WTC11 (cell line): ENCODE measurements around the gene SMO. TPM values are rescaled to one million over a fixed set of nuclear protein-coding genes. Genes with fewer than 3 reads are reported as not detected.

Experiments
- ATAC-seq: fragments of 200-7000 bp; cut with Tn5 transposase; 2 replicates; pipeline ENCODE4 v1.10.0; 2021; ENCODE audit warnings: mild to moderate bottlenecking, moderate library complexity
- CTCF ChIA-PET: fragments of 300-600 bp; sonication (Branson Sonifier 250); formaldehyde crosslinking; loops from one replicate; lab custom pipeline; 2021; ENCODE audit warnings: antibody characterized with exemption; lab: Charles Lee
- POLR2A ChIA-PET: fragments of 350-600 bp; sonication (Branson Sonifier 250); formaldehyde crosslinking; loops from one replicate; lab custom pipeline; 2021; ENCODE audit warnings: antibody characterized with exemption; lab: Charles Lee
- DNase-seq: peaks from one replicate; pipeline ENCODE4 v3.0.0; 2021; ENCODE audit warnings: low spot score
- H3K27ac Mint-ChIP-seq: 2 replicates; pipeline ENCODE4 v1.8.0; 2021; ENCODE audit warnings: mixed read lengths
- H3K27me3 Mint-ChIP-seq: 2 replicates; pipeline ENCODE4 v1.8.0; 2021; ENCODE audit warnings: low read depth, mild to moderate bottlenecking, moderate library complexity, mixed read lengths
- H3K36me3 Mint-ChIP-seq: 2 replicates; pipeline ENCODE4 v1.8.0; 2021; ENCODE audit warnings: mixed read lengths
- H3K4me1 Mint-ChIP-seq: 2 replicates; pipeline ENCODE4 v1.8.0; 2022; ENCODE audit warnings: mixed read lengths
- H3K4me3 Mint-ChIP-seq: 2 replicates; pipeline ENCODE4 v1.8.0; 2021; ENCODE audit warnings: mild to moderate bottlenecking, moderate library complexity, mixed read lengths
- H3K9me3 Mint-ChIP-seq: 2 replicates; pipeline ENCODE4 v1.8.0; 2021; ENCODE audit warnings: mixed read lengths
- AFF4 ChIP-seq: sonication (generic); formaldehyde crosslinking; IDR thresholded peaks from 2 replicates; pipeline ENCODE4 v1.8.1; 2023; ENCODE audit warnings: mild to moderate bottlenecking, missing genetic modification reagents, borderline replicate concordance
- AR ChIP-seq: fragments of 250-450 bp; sonication (Bioruptor Pico); IDR thresholded peaks from 2 replicates; pipeline ENCODE4 v1.9.0; 2021; ENCODE audit warnings: mild to moderate bottlenecking
- ATF3 ChIP-seq: sonication (generic); formaldehyde crosslinking; conservative IDR thresholded peaks from 2 replicates; pipeline ENCODE4 v1.8.1; 2022; ENCODE audit warnings: mild to moderate bottlenecking, missing genetic modification reagents
- CBFB ChIP-seq: sonication (generic); formaldehyde crosslinking; IDR thresholded peaks from 2 replicates; pipeline ENCODE4 v1.8.1; 2022; ENCODE audit warnings: mild to moderate bottlenecking, low read depth, missing genetic modification reagents
- CTCF ChIP-seq: fragments of 200-600 bp; IDR thresholded peaks from 2 replicates; pipeline ENCODE4 v1.8.0; 2022; ENCODE audit warnings: antibody characterized with exemption
- E2F1 ChIP-seq: sonication (generic); formaldehyde crosslinking; IDR thresholded peaks from 2 replicates; pipeline ENCODE4 v1.8.0; 2022; ENCODE audit warnings: mild to moderate bottlenecking, missing genetic modification reagents
- E2F4 ChIP-seq: sonication (generic); formaldehyde crosslinking; IDR thresholded peaks from 2 replicates; pipeline ENCODE4 v1.8.1; 2022; ENCODE audit warnings: low read depth, mild to moderate bottlenecking, moderate library complexity, missing genetic modification reagents, borderline replicate concordance
- ETV6 ChIP-seq: sonication (generic); formaldehyde crosslinking; IDR thresholded peaks from 2 replicates; pipeline ENCODE4 v1.8.1; 2022; ENCODE audit warnings: mild to moderate bottlenecking, missing genetic modification reagents
- GTF2I ChIP-seq: fragments of 250-450 bp; sonication (Bioruptor Pico); conservative IDR thresholded peaks from 2 replicates; pipeline ENCODE4 v1.4.0; 2021; ENCODE audit warnings: mild to moderate bottlenecking
- HMGXB4 ChIP-seq: sonication (generic); formaldehyde crosslinking; IDR thresholded peaks from 2 replicates; pipeline ENCODE4 v1.8.1; 2023; ENCODE audit warnings: mild to moderate bottlenecking, moderate library complexity, missing genetic modification reagents
- MAX ChIP-seq: sonication (generic); formaldehyde crosslinking; IDR thresholded peaks from 2 replicates; pipeline ENCODE4 v1.8.0; 2022; ENCODE audit warnings: mild to moderate bottlenecking, missing genetic modification reagents
- NR1H2 ChIP-seq: sonication (generic); formaldehyde crosslinking; IDR thresholded peaks from 2 replicates; pipeline ENCODE4 v1.9.0; 2021; ENCODE audit warnings: mild to moderate bottlenecking, moderate library complexity, missing genetic modification reagents
- PREB ChIP-seq: sonication (generic); formaldehyde crosslinking; IDR thresholded peaks from 2 replicates; pipeline ENCODE4 v1.8.1; 2022; ENCODE audit warnings: mild to moderate bottlenecking, missing genetic modification reagents, moderate library complexity, borderline replicate concordance
- SMAD4 ChIP-seq: sonication (generic); formaldehyde crosslinking; IDR thresholded peaks from 2 replicates; pipeline ENCODE4 v1.8.0; 2022; ENCODE audit warnings: mild to moderate bottlenecking, missing genetic modification reagents
- TP53 ChIP-seq: sonication (generic); formaldehyde crosslinking; IDR thresholded peaks from 2 replicates; pipeline ENCODE4 v1.8.1; 2023; ENCODE audit warnings: mild to moderate bottlenecking, missing genetic modification reagents
- ZNF396 ChIP-seq: fragments of 250-450 bp; sonication (Bioruptor Pico); IDR thresholded peaks from 2 replicates; pipeline ENCODE4 v1.8.0; 2021; ENCODE audit warnings: mild to moderate bottlenecking, moderate library complexity, borderline replicate concordance
- ZNF423 ChIP-seq: fragments of 250-450 bp; sonication (Bioruptor Pico); IDR thresholded peaks from 2 replicates; pipeline ENCODE4 v2.1.2; 2022; ENCODE audit warnings: mild to moderate bottlenecking, moderate library complexity
- total RNA-seq: library from RNA; stranded (reverse); gene quantifications from 3 replicates; pipeline ENCODE4 v1.2.3, GENCODE V29; 2021

The SMO gene
- total RNA-seq, 1 experiment from 2014 or later = 56.9 TPM

GRCh38 chr7:129161524-129162225 is 26.8 kb upstream of the SMO start:
- CTCF ChIA-PET = interaction anchor here (1.6 to 1.8 kb wide), 3 partner anchors 49 to 70 kb away, joined by 4 to 6 read pairs (median 5); no protein-coding TSS in a partner anchor
- peaks cover 11% of the 10 kb centered on the region for H3K9me3 Mint-ChIP-seq
- DNase-seq (no peak), ATAC-seq (no peak)
- H3K4me3 Mint-ChIP-seq = no peak overlapping the region
- no peaks in the 10 kb centered on the region for H3K4me1 Mint-ChIP-seq
- H3K27me3 Mint-ChIP-seq = no peaks in the 10 kb centered on the region; the same call in 1 of the 2 replicates
- H3K27ac Mint-ChIP-seq = no peak overlapping the region
- POLR2A ChIA-PET = no interaction called here
- peaks cover 10% of the 10 kb centered on the region for H3K36me3 Mint-ChIP-seq
- TF ChIP-seq AR (no peak), CTCF (no peak), ETV6 (no peak), NR1H2 (no peak), E2F4 (CRISPR knock-in tag) (no peak), ZNF423 (CRISPR knock-in tag) (no peak)

GRCh38 chr7:129162732-129163131 is 25.7 kb upstream of the SMO start:
- no peak overlapping the region for H3K4me3 Mint-ChIP-seq
- H3K36me3 Mint-ChIP-seq = peaks cover 17% of the 10 kb centered on the region
- CTCF ChIA-PET = interaction anchor here (0.7 to 1.8 kb wide), 4 partner anchors 28 to 71 kb away, joined by 3 to 36 read pairs (median 4); partner anchors contain the start of gene SMO
- peaks cover 4% of the 10 kb centered on the region for H3K4me1 Mint-ChIP-seq
- H3K27me3 Mint-ChIP-seq = no peaks in the 10 kb centered on the region; the same call in 1 of the 2 replicates
- DNase-seq (no peak), ATAC-seq (no peak)
- peaks cover 9% of the 10 kb centered on the region for H3K9me3 Mint-ChIP-seq
- no peak overlapping the region for H3K27ac Mint-ChIP-seq
- POLR2A ChIA-PET = no interaction called here
- no peak for TF ChIP-seq E2F4 (CRISPR knock-in tag)
- no peak for TF ChIP-seq HMGXB4 (CRISPR knock-in tag)
- no peak for TF ChIP-seq E2F1 (CRISPR knock-in tag)
- TF ChIP-seq SMAD4 (CRISPR knock-in tag) = no peak
- TF ChIP-seq ATF3 = no peak
- TF ChIP-seq PREB (CRISPR knock-in tag) = no peak
- TF ChIP-seq GTF2I = no peak
- TF ChIP-seq CBFB = no peak
- TF ChIP-seq ZNF396 (CRISPR knock-in tag) = no peak
- TF ChIP-seq TP53 (CRISPR knock-in tag) = no peak
- TF ChIP-seq AFF4 (CRISPR knock-in tag) = no peak
- TF ChIP-seq MAX (CRISPR knock-in tag) = no peak
